GM23338 (cell line): ENCODE data around the gene CD300H.

ENCODE experiments used
- CREB1 ChIP-seq: fragments of 250-450 bp; sonication (Bioruptor Pico); IDR thresholded peaks from 2 replicates; pipeline ENCODE4 v1.5.0; 2020; ENCODE audit warnings: low read depth, mild to moderate bottlenecking, moderate library complexity
- CTCF ChIP-seq, 2 experiments: fragments of 200-600 bp in 1 of 2; sonication (generic) in 1 of 2; conservative IDR thresholded peaks; 2 replicates each; pipeline versions ENCODE4 v1.5.1 to v1.6.1; 2016 to 2017; ENCODE audit warnings: antibody characterized with exemption in 2 of 2, low read depth in 2 of 2, mild to moderate bottlenecking in 2 of 2, moderate library complexity in 1 of 2
- ETS1 ChIP-seq: IDR thresholded peaks from 2 replicates; pipeline ENCODE4 v1.6.1; 2016; ENCODE audit warnings: antibody characterized with exemption
- EZH2 ChIP-seq: fragments of 200-600 bp; sonication (generic); IDR thresholded peaks from one replicate; pipeline ENCODE4 v1.8.0; 2017; ENCODE audit warnings: antibody characterized with exemption, mild to moderate bottlenecking, low read depth; ENCODE audit not compliant: unreplicated experiment
- EZH2phosphoT487 ChIP-seq: fragments of 200-600 bp; sonication (generic); IDR thresholded peaks from one replicate; pipeline ENCODE4 v1.8.1; 2018; ENCODE audit warnings: antibody characterized with exemption; ENCODE audit not compliant: unreplicated experiment
- JUNB ChIP-seq: IDR thresholded peaks from one replicate; pipeline ENCODE4 v1.6.1; 2016; ENCODE audit warnings: antibody characterized with exemption; ENCODE audit not compliant: unreplicated experiment
- NANOG ChIP-seq: IDR thresholded peaks from 2 replicates; pipeline ENCODE4 v1.6.1; 2016; ENCODE audit warnings: antibody characterized with exemption, borderline replicate concordance
- POLR2AphosphoS5 ChIP-seq: IDR thresholded peaks from 2 replicates; pipeline ENCODE4 v1.6.1; 2016; ENCODE audit warnings: antibody characterized with exemption, low read depth
- REST ChIP-seq: IDR thresholded peaks from one replicate; pipeline ENCODE4 v1.6.1; 2018; ENCODE audit warnings: antibody characterized with exemption; ENCODE audit not compliant: unreplicated experiment
- STAT1 ChIP-seq: IDR thresholded peaks from one replicate; pipeline ENCODE4 v1.6.1; 2016; ENCODE audit warnings: antibody characterized with exemption; ENCODE audit not compliant: unreplicated experiment
- ZNF114 ChIP-seq: fragments of 250-450 bp; sonication (Bioruptor Pico); IDR thresholded peaks from 2 replicates; pipeline ENCODE4 v1.5.0; 2020; ENCODE audit warnings: mild to moderate bottlenecking, moderate library complexity
- ZNF331 ChIP-seq: fragments of 250-450 bp; sonication (Bioruptor Pico); IDR thresholded peaks from 2 replicates; pipeline ENCODE4 v1.5.0; 2020; ENCODE audit warnings: low read depth, mild to moderate bottlenecking, moderate library complexity
- ZNF462 ChIP-seq: fragments of 250-450 bp; sonication (Bioruptor Pico); IDR thresholded peaks from 2 replicates; pipeline ENCODE4 v1.5.0; 2020; ENCODE audit warnings: mild to moderate bottlenecking, moderate library complexity

- TF ChIP-seq CTCF (conservative IDR thresholded peaks at IDR 0.05; ENCODE audit: low read depth in 2 of 2) = no peak
- TF ChIP-seq ZNF114 (CRISPR knock-in tag) = no peak
- TF ChIP-seq EZH2 = no peak
- TF ChIP-seq JUNB = no peak
- no peak for TF ChIP-seq NANOG
- no peak for TF ChIP-seq POLR2AphosphoS5
- TF ChIP-seq ZNF331 (CRISPR knock-in tag) = no peak
- no peak for TF ChIP-seq EZH2phosphoT487
- TF ChIP-seq STAT1 = no peak
- no peak for TF ChIP-seq CREB1
- no peak for TF ChIP-seq REST
- TF ChIP-seq ETS1 = no peak
- TF ChIP-seq ZNF462 (CRISPR knock-in tag) = no peak
Observed at GRCh38 chr17:74532115-74532514, 35.2 kb downstream of the CD300H start.
